Parathyroid adenoma (tissue), 2 donors: ENCODE data around the gene COL5A2.

Experiments used
- H2AFZ ChIP-seq: fragments of 300-600 bp; sonication (generic); one replicate; pipeline ENCODE4 v1.7.0; 2017; ENCODE audit warnings: antibody characterized with exemption, mild to moderate bottlenecking
- H3K27ac ChIP-seq: fragments of 300-600 bp; sonication (generic); one replicate; pipeline ENCODE4 v1.7.0; 2017
- H3K27me3 ChIP-seq: fragments of 300-600 bp; sonication (generic); one replicate; pipeline ENCODE4 v1.7.0; 2017; ENCODE audit warnings: low read length; ENCODE audit not compliant: control insufficient read depth, insufficient read depth
- H3K36me3 ChIP-seq: fragments of 300-600 bp; sonication (generic); one replicate; pipeline ENCODE4 v1.7.0; 2017; ENCODE audit warnings: low read length; ENCODE audit not compliant: control insufficient read depth, insufficient read depth
- H3K4me1 ChIP-seq: fragments of 300-600 bp; sonication (generic); one replicate; pipeline ENCODE4 v1.7.0; 2017; ENCODE audit warnings: control low read depth
- H3K4me2 ChIP-seq: fragments of 300-600 bp; sonication (generic); one replicate; pipeline ENCODE4 v1.7.0; 2017; ENCODE audit warnings: low read length
- H3K4me3 ChIP-seq: fragments of 300-600 bp; sonication (generic); one replicate; pipeline ENCODE4 v1.7.0; 2017; ENCODE audit warnings: low read depth, low read length
- H3K79me2 ChIP-seq: fragments of 300-600 bp; sonication (generic); one replicate; pipeline ENCODE4 v1.7.0; 2017; ENCODE audit warnings: control low read depth
- H3K9ac ChIP-seq: fragments of 300-600 bp; sonication (generic); one replicate; pipeline ENCODE4 v1.7.0; 2017; ENCODE audit warnings: mild to moderate bottlenecking
- H3K9me3 ChIP-seq: fragments of 300-600 bp; sonication (generic); one replicate; pipeline ENCODE4 v1.7.0; 2017; ENCODE audit warnings: low read length; ENCODE audit not compliant: control insufficient read depth
- TF ChIP-seq, protein P1 (sequence below): fragments of 300-600 bp; sonication (generic); IDR thresholded peaks from one replicate; pipeline ENCODE4 v1.7.0; 2017; ENCODE audit warnings: antibody characterized with exemption, mild to moderate bottlenecking
- donor health status: primary hyperparathyroidism.

Gene COL5A2

DNA sequence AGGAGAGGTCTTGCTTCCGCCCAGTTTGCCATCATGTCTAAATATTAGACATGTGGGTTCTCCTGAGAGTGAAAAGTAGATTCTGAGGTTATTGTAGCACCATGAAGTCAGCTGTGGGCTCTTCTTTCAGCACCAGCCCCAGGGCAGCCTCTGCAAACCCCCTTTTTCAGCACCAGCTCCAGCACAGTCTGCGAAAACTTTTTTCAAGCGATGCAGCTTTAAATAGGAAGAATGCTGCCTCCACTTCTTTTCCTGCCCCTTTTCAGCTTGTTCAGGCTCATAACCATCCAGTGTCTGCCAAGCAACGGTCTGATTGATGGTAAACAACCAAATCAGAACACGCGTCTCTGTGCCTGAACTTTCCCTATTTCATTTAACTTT, at the start of gene COL5A2:
TSS of gene COL5A2 (minus strand) at position 192 of the 381 bp plus-strand sequence. CDS start at position 35, 157 bp downstream.
- Histone ChIP-seq H3K9ac (no peak within 1 kb of the TSS), H3K27ac (no peak within 1 kb of the TSS), H3K27me3 (no peaks in the 10 kb centered on the region), H3K4me1 (no peaks in the 10 kb centered on the region), H3K4me3 (peak within 1 kb of the TSS; percentile 8), H2AFZ (peak within 1 kb of the TSS; percentile 54), H3K79me2 (no peaks in the 10 kb centered on the region), H3K9me3 (no peaks in the 10 kb centered on the region), H3K36me3 (no peaks in the 10 kb centered on the region), H3K4me2 (peak within 1 kb of the TSS; percentile 27)
- TF ChIP-seq, protein P1, sequence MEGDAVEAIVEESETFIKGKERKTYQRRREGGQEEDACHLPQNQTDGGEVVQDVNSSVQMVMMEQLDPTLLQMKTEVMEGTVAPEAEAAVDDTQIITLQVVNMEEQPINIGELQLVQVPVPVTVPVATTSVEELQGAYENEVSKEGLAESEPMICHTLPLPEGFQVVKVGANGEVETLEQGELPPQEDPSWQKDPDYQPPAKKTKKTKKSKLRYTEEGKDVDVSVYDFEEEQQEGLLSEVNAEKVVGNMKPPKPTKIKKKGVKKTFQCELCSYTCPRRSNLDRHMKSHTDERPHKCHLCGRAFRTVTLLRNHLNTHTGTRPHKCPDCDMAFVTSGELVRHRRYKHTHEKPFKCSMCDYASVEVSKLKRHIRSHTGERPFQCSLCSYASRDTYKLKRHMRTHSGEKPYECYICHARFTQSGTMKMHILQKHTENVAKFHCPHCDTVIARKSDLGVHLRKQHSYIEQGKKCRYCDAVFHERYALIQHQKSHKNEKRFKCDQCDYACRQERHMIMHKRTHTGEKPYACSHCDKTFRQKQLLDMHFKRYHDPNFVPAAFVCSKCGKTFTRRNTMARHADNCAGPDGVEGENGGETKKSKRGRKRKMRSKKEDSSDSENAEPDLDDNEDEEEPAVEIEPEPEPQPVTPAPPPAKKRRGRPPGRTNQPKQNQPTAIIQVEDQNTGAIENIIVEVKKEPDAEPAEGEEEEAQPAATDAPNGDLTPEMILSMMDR, result no peak

GRCh38 chr2:189226017-189226416, 46.5 kb upstream of the COL5A2 start:
- Histone ChIP-seq H3K9me3 (no peaks in the 10 kb centered on the region), H3K27ac (no peak overlapping the region), H3K9ac (no peak overlapping the region), H3K4me3 (no peak overlapping the region), H3K4me1 (no peaks in the 10 kb centered on the region), H3K27me3 (no peaks in the 10 kb centered on the region), H2AFZ (no peak overlapping the region), H3K4me2 (no peak overlapping the region), H3K36me3 (no peaks in the 10 kb centered on the region), H3K79me2 (no peaks in the 10 kb centered on the region)
- TF ChIP-seq, protein P1, result no peak

DNA sequence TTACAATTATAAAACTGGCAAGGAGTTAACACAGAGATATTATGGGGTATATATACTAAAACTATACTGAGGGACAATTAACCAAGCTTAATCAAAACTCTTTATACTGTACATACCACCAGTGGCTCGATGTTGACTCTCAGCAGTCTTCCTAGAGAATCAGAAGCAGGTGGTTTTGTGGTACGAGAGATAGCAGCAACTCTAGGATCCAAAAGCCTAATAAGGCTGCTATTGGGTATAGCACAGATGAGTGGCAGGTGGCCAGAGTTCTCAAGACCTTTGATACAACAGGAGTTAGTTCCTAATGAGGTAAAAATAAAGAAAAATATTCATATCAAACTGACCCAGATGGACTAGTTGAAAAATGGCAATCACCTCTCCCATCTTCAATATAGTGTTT, 45.5 kb upstream of the COL5A2 start:
- no peaks in the 10 kb centered on the region for H3K27me3 ChIP-seq
- no peak overlapping the region for H3K4me2 ChIP-seq
- no peak overlapping the region for H3K9ac ChIP-seq
- no peaks in the 10 kb centered on the region for H3K4me1 ChIP-seq
- H3K79me2 ChIP-seq, result no peaks in the 10 kb centered on the region
- H3K9me3 ChIP-seq, result no peaks in the 10 kb centered on the region
- TF ChIP-seq, protein P1, result no peak
- no peak overlapping the region for H3K4me3 ChIP-seq
- H3K36me3 ChIP-seq, result no peaks in the 10 kb centered on the region
- no peak overlapping the region for H3K27ac ChIP-seq
- no peak overlapping the region for H2AFZ ChIP-seq

DNA sequence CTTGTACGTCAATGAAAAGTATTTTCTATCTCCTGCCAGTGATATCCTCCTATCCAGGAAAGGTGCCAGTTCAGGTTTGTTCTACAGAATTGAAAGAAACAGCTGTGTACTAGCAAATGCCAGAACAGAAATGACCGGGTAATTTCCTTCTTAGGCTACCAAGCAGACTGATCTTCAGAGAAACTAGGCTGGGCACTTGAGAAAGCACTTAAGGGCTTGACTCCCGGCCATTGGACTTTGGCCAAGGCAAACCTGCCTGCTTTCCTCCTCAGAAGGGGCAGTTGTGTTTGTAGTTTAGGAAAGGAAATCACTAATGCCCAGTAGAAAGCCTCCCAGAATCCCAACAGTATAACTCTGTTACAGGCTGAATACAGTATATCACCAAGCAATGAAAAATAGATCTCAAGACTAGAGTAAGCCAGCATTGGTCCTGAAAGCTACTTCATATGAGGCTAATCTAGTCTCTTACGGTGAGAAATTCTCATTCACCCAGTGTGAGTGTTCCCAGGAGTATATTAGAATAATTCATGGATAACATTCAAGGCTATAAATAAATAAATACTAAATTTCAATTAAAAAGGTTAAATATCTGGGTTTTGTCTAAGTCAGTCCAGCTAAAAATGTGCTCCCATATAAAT, 43.0 kb upstream of the COL5A2 start:
- Histone ChIP-seq H3K4me1 (no peaks in the 10 kb centered on the region), H2AFZ (no peak overlapping the region), H3K4me2 (no peak overlapping the region), H3K9ac (no peak overlapping the region), H3K9me3 (no peaks in the 10 kb centered on the region), H3K79me2 (no peaks in the 10 kb centered on the region), H3K36me3 (no peaks in the 10 kb centered on the region), H3K27me3 (no peaks in the 10 kb centered on the region), H3K27ac (no peak overlapping the region), H3K4me3 (no peak overlapping the region)
- TF ChIP-seq, protein P1, result no peak

- H3K27me3 ChIP-seq, result no peaks in the 10 kb centered on the region
- H2AFZ ChIP-seq, result no peak overlapping the region
- no peaks in the 10 kb centered on the region for H3K36me3 ChIP-seq
- no peaks in the 10 kb centered on the region for H3K79me2 ChIP-seq
- no peak overlapping the region for H3K4me3 ChIP-seq
- no peak overlapping the region for H3K4me2 ChIP-seq
- no peak overlapping the region for H3K27ac ChIP-seq
- H3K9me3 ChIP-seq, result no peaks in the 10 kb centered on the region
- TF ChIP-seq, protein P1, result no peak
- H3K9ac ChIP-seq, result no peak overlapping the region
- no peaks in the 10 kb centered on the region for H3K4me1 ChIP-seq
These were observed 42.4 kb upstream of the COL5A2 start for GRCh38 chr2:189221811-189222467.
